Measurements from ENCODE around the gene ANHX.
A peak's percentile ranks its signal among the peaks of the same experiment; 100 is the strongest.

The ANHX gene

GRCh38 chr12:133202493-133203343 lies 33.0 kb downstream of the ANHX start:
- DNase-seq: no peak

DNA sequence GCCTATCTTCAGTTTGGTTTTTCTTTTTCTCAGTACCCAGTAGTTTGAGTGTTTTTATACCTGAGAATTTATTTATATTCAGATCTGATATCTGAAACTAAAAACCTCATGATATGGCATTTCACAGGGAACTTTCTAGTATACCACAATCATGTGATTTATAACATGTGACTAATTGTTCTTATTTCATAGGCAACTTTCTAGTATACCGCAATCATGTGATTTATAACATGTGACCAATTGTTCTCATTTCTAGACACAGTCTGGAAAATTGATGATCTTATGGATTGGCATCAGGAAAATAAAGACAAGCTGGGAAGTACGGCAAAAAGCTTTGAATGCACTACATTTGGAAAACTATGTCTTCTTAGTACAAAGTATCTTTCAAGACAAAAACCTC lies 33.8 kb downstream of the ANHX start:
- no peak for DNase-seq

- DNase-seq: no peak
Measured at GRCh38 chr12:133192847-133193246, 42.8 kb downstream of the ANHX start.

GRCh38 chr12:133190176-133190575 lies 45.5 kb downstream of the ANHX start:
- DNase-seq: no peak

DNA sequence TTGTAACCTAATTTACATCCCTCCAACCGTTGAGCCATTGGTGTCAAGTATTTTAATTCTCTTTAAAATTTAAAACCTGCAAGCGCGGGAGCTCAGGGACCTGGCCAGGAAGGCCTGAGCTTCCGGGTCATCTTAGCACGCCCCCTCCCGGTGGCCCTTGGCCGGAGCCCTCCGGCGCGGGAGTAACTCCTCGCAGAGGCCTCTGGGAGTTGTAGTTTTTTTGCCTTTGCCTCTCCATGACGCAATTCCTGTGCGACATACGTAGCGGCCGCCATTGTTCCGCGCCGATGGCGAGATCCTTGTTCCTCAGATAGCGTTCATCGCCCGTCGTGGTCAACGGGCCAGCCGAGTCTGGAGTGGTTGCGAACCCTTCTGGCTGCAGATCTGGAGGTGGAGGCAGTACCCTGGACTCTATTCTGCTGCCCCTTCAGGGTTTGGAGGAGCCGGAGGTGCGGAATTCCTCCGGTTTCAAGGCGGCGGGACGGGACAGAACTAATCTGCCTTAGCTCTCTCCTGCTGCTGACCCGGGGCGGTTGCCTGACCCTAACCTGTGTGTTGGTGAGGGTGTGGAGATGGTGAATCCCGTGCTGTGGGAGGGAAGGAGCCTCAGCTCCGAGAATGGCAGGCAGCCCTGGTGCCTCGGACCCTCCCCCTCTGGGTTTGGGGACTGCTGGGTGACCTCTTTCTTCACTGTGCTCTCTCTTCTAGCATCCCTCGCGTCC lies 54.3 kb downstream of the ANHX start, which contains the start of gene ZNF268:
Gene ZNF268, plus strand, starts transcription at position 258 of the 722 bp plus-strand sequence. CDS start 503 bp downstream, outside the sequence.
- DNase-seq: peak; percentile 92

DNA sequence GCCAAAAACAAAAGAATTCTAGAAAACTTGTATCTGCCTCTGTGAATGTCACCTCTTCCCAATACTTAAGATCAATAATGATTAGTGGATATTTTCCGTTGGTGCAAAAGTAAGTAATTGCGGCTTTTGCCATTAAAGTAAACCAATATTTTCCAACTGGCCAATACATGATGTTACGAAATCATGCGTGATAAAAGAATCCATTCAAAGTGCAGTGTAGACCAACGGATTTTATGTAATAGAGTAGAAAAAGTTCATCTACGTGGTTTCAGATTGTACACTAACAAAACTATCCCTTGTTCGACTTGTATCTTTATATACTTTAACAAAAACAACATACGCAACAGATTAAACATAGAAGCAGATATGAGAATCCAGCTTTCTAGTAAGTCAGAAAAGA lies 55.0 kb downstream of the ANHX start:
- DNase-seq: no peak

DNA sequence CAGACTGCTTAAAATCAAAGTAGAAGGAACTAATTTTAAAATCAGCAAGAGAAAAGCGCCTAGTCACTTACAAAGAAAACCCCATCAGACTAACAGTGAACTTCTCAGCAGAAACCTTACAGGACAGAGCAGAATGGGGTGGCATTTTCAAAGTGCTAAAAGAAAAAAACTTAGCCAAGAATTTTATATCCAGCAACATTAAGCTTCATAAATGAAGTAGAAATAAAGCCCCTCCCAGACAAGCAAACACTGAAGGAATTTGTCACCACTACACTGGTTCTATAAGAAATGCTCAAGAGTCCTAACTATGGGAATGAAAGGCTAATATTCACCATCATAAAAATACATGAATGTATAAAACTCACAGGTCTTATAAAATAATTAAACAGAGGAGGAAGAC lies 60.8 kb downstream of the ANHX start:
- DNase-seq: no peak

DNA sequence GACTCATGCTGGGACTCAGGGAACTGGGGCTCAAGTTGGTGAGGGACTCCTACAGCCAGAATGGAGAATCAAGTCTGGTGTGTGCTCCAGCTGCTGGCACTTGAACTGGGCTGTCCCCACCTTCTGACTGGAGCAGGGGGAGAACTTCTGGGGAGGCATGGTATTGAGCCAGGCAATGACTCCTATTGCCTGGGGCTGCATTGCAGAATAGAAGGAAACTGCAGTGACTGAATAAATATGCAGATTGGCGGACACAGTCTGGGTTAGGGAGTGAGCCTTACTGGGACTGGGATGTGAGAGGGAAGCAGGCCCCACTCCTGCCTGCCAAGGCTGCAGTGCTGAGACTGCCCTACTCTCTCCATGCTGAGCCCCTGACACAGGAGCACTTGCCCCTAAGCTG lies 63.2 kb downstream of the ANHX start:
- no peak for DNase-seq

Measured in fibroblast of skin of scalp (primary cell).